ENCODE measurements around the gene RAE1.

- TF ChIP-seq JUN (IDR thresholded peaks at IDR 0.05; ENCODE audit: borderline replicate concordance, insufficient read depth, insufficient read length, low read depth) (no peak), POLR2A (IDR thresholded peaks at IDR 0.05; ENCODE audit: low read depth, low read length) (no peak), CTCF (IDR thresholded peaks at IDR 0.05; ENCODE audit: extremely low read depth in 1 of 2, insufficient read depth in 1 of 2, low read depth in 1 of 2, low read length in 2 of 2) (no peak), POLR2AphosphoS5 (IDR thresholded peaks at IDR 0.05; ENCODE audit: insufficient read depth, low read depth, low read length) (no peak), GATA2 (IDR thresholded peaks at IDR 0.05; ENCODE audit: insufficient read depth, insufficient read length, low read depth, low read length) (no peak), EZH2 (IDR thresholded peaks at IDR 0.05; ENCODE audit: borderline replicate concordance, low read depth, low read length, severe bottlenecking) (no peak)
These were observed 49.9 kb downstream of the RAE1 start for GRCh38 chr20:57400821-57401564.
